HepG2 (cell line): ENCODE results near the gene CLDND2. TPM values are rescaled to one million over a fixed set of nuclear protein-coding genes. Genes with fewer than 3 reads are reported as not detected.

Experiments
- AGO2 ChIP-seq: fragments of 200-400 bp; formaldehyde crosslinking; optimal IDR thresholded peaks from 2 replicates; pipeline ENCODE3; 2017; ENCODE audit warnings: mild to moderate bottlenecking, low read depth, low read length, moderate library complexity
- CEBPB ChIP-seq: IDR thresholded peaks from 2 replicates; pipeline ENCODE4 v1.6.1; 2011; ENCODE audit warnings: low read depth, low read length, improper control_type of control experiment, borderline replicate concordance
- DBP ChIP-seq: sonication (generic); formaldehyde crosslinking; IDR thresholded peaks from 2 replicates; pipeline ENCODE4 v1.4.0; 2020; ENCODE audit warnings: missing genetic modification reagents; ENCODE audit errors: not compliant biosample characterization
- ELF4 ChIP-seq: sonication (generic); formaldehyde crosslinking; IDR thresholded peaks from 2 replicates; pipeline ENCODE4 v1.5.0; 2020; ENCODE audit warnings: missing genetic modification reagents, mild to moderate bottlenecking, moderate library complexity, borderline replicate concordance
- HDAC1 ChIP-seq: sonication (generic); formaldehyde crosslinking; IDR thresholded peaks from 2 replicates; pipeline ENCODE4 v1.5.1; 2020; ENCODE audit warnings: mild to moderate bottlenecking, missing genetic modification reagents
- HNRNPL ChIP-seq: fragments of 200-400 bp; formaldehyde crosslinking; IDR thresholded peaks from 2 replicates; pipeline ENCODE4 v1.6.1; 2017; ENCODE audit warnings: mild to moderate bottlenecking, low read depth, low read length
- JDP2 ChIP-seq: sonication (generic); formaldehyde crosslinking; IDR thresholded peaks from 2 replicates; pipeline ENCODE4 v1.8.1; 2022; ENCODE audit warnings: missing genetic modification reagents, borderline replicate concordance
- MAFG ChIP-seq: sonication (generic); formaldehyde crosslinking; IDR thresholded peaks from 2 replicates; pipeline ENCODE4 v1.5.1; 2020; ENCODE audit warnings: mild to moderate bottlenecking, missing genetic modification reagents
- MIER3 ChIP-seq: IDR thresholded peaks from 2 replicates; pipeline ENCODE4 v1.6.1; 2016; ENCODE audit warnings: missing compliant biosample characterization, borderline replicate concordance
- NFE2L1 ChIP-seq: sonication (generic); formaldehyde crosslinking; IDR thresholded peaks from 2 replicates; pipeline ENCODE4 v1.4.0; 2020; ENCODE audit warnings: missing genetic modification reagents, mild to moderate bottlenecking, borderline replicate concordance
- NFKBIZ ChIP-seq: IDR thresholded peaks from 2 replicates; pipeline ENCODE4 v1.6.1; 2018; ENCODE audit warnings: missing genetic modification reagents, missing compliant biosample characterization
- SIN3A ChIP-seq: IDR thresholded peaks from 2 replicates; pipeline ENCODE4 v1.6.1; 2011; ENCODE audit warnings: low read depth, mild to moderate bottlenecking, control low read depth, low read length, borderline replicate concordance
- SMC3 ChIP-seq: IDR thresholded peaks from 2 replicates; pipeline ENCODE4 v1.6.1; 2011; ENCODE audit warnings: low read length, improper control_type of control experiment
- THYN1 ChIP-seq: sonication (generic); formaldehyde crosslinking; IDR thresholded peaks from 2 replicates; pipeline ENCODE4 v1.8.1; 2023; ENCODE audit warnings: low read depth, mild to moderate bottlenecking, moderate library complexity, missing genetic modification reagents, borderline replicate concordance
- TSC22D2 ChIP-seq: sonication (generic); formaldehyde crosslinking; IDR thresholded peaks from 2 replicates; pipeline ENCODE4 v1.5.1; 2020; ENCODE audit warnings: missing genetic modification reagents, mild to moderate bottlenecking, borderline replicate concordance
- ZBTB21 ChIP-seq: sonication (generic); formaldehyde crosslinking; IDR thresholded peaks from 2 replicates; pipeline ENCODE4 v1.4.0; 2020; ENCODE audit warnings: missing genetic modification reagents
- ZNF343 ChIP-seq: sonication (generic); formaldehyde crosslinking; IDR thresholded peaks from 2 replicates; pipeline ENCODE4 v1.4.0; 2020; ENCODE audit warnings: mild to moderate bottlenecking, missing genetic modification reagents
- ZNF383 ChIP-seq: sonication (generic); formaldehyde crosslinking; IDR thresholded peaks from 2 replicates; pipeline ENCODE4 v1.4.0; 2020; ENCODE audit warnings: missing genetic modification reagents, mild to moderate bottlenecking, borderline replicate concordance
- ZNF547 ChIP-seq: sonication (generic); formaldehyde crosslinking; IDR thresholded peaks from 2 replicates; pipeline ENCODE4 v1.5.1; 2020; ENCODE audit warnings: mild to moderate bottlenecking, missing genetic modification reagents
- ZNF576 ChIP-seq: sonication (generic); formaldehyde crosslinking; IDR thresholded peaks from 2 replicates; pipeline ENCODE4 v1.4.0; 2020; ENCODE audit warnings: mild to moderate bottlenecking, missing genetic modification reagents
- ZNF609 ChIP-seq: sonication (generic); formaldehyde crosslinking; IDR thresholded peaks from 2 replicates; pipeline ENCODE4 v1.4.0; 2020; ENCODE audit warnings: mild to moderate bottlenecking, missing genetic modification reagents, borderline replicate concordance
- ZNF616 ChIP-seq: sonication (generic); formaldehyde crosslinking; IDR thresholded peaks from 2 replicates; pipeline ENCODE4 v1.5.0; 2020; ENCODE audit warnings: low read depth, mild to moderate bottlenecking, missing genetic modification reagents
- ZNF660 ChIP-seq: sonication (generic); formaldehyde crosslinking; IDR thresholded peaks from 2 replicates; pipeline ENCODE4 v1.5.1; 2020; ENCODE audit warnings: mild to moderate bottlenecking, low read depth, missing genetic modification reagents, borderline replicate concordance
- ZNF772 ChIP-seq: sonication (generic); formaldehyde crosslinking; IDR thresholded peaks from 2 replicates; pipeline ENCODE4 v1.5.0; 2020; ENCODE audit warnings: mild to moderate bottlenecking, missing genetic modification reagents
- ZNF777 ChIP-seq: sonication (generic); formaldehyde crosslinking; IDR thresholded peaks from 2 replicates; pipeline ENCODE4 v1.4.0; 2020; ENCODE audit warnings: missing genetic modification reagents
- ZNF841 ChIP-seq: sonication (generic); formaldehyde crosslinking; IDR thresholded peaks from 2 replicates; pipeline ENCODE4 v1.8.1; 2023; ENCODE audit warnings: missing genetic modification reagents, borderline replicate concordance
- polyA plus RNA-seq, 8 experiments: library from polyadenylated mRNA; depleted of rRNA in 3 of 8; stranded (reverse) in 7 of 8; unstranded in 1 of 8; fragments of >200 nt; fragmentation: Illumina TruSeq in 4 of 8; extraction: Trizol in 4 of 8; gene quantifications; 2 replicates each; pipeline versions ENCODE4 v1.2.1 to v1.2.3, GENCODE V29; 2011 to 2016; ENCODE audit warnings: low read depth in 4 of 8, missing spikeins in 1 of 8, mixed read lengths in 1 of 8; ENCODE audit not compliant: insufficient read depth in 1 of 8
- total RNA-seq, 5 experiments: library from RNA; depleted of rRNA; stranded (reverse); fragments of >200 nt; fragmentation: Illumina TruSeq; extraction: Trizol; gene quantifications; 2 replicates each; pipeline ENCODE4 v1.2.3, GENCODE V29; 2016; ENCODE audit warnings: low read depth in 1 of 5

Gene CLDND2
- total and polyA plus RNA-seq, 2 of the 13 experiments (the other 11 are each of a cell fraction or from before 2014, with no cell fraction given), result 0.84 to 1.8 TPM

GRCh38 chr19:51356159-51356801 lies 12.5 kb downstream of the CLDND2 start (continued):
- TF ChIP-seq ZNF609 (CRISPR knock-in tag), result peak; percentile 83
- no peak for TF ChIP-seq ZNF841
- TF ChIP-seq ZNF383, result no peak
- TF ChIP-seq TSC22D2, result no peak
- TF ChIP-seq AGO2, result no peak
- no peak for TF ChIP-seq ZNF772
- TF ChIP-seq ZBTB21 (CRISPR knock-in tag), result no peak
- TF ChIP-seq ZNF660 (CRISPR knock-in tag), result no peak
- 0 out of 2 replicates have a peak, but pooled peaks have one; percentile 41 for TF ChIP-seq NFKBIZ (CRISPR knock-in tag)
- TF ChIP-seq HNRNPL, result no peak
- TF ChIP-seq ELF4 (CRISPR knock-in tag), result no peak
- TF ChIP-seq CEBPB, result peak; percentile 86
- peak; percentile 58; the same call in 1 of the 2 replicates for TF ChIP-seq MIER3 (CRISPR knock-in tag)
- TF ChIP-seq SMC3, result no peak
- no peak for TF ChIP-seq SIN3A
- no peak for TF ChIP-seq NFE2L1
- no peak for TF ChIP-seq ZNF343 (CRISPR knock-in tag)
- no peak for TF ChIP-seq ZNF616
- no peak for TF ChIP-seq ZNF547 (CRISPR knock-in tag)
- no peak for TF ChIP-seq ZNF777 (CRISPR knock-in tag)
- TF ChIP-seq JDP2 (CRISPR knock-in tag), result no peak
- TF ChIP-seq MAFG (CRISPR knock-in tag), result no peak
- TF ChIP-seq DBP (CRISPR knock-in tag), result no peak
- no peak for TF ChIP-seq ZNF576 (CRISPR knock-in tag)
- peak; percentile 79 for TF ChIP-seq HDAC1 (CRISPR knock-in tag)
- TF ChIP-seq THYN1 (CRISPR knock-in tag), result no peak
